Measurements from ENCODE around the gene RASD2.

RASD2 gene

DNA sequence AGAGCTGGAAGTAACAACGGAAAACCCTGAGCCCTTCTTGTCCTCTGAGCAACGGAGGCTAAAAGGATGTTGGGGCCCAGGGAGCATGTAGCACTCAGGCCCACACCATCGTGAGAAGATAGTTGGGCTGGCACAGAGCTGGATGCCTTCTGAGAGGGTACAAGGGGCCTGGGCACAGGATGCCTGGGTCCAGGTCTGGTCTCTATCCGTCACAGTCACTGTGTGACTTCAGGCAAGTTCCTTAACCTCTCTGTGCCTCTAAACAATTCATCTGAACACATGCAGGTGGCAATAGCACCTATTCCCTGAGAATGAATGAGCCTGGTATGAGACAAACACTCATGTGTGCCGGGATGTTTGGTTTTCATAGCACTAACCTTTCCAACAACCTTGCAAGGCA lies 47.3 kb downstream of the RASD2 start:
- no peak for DNase-seq

DNA sequence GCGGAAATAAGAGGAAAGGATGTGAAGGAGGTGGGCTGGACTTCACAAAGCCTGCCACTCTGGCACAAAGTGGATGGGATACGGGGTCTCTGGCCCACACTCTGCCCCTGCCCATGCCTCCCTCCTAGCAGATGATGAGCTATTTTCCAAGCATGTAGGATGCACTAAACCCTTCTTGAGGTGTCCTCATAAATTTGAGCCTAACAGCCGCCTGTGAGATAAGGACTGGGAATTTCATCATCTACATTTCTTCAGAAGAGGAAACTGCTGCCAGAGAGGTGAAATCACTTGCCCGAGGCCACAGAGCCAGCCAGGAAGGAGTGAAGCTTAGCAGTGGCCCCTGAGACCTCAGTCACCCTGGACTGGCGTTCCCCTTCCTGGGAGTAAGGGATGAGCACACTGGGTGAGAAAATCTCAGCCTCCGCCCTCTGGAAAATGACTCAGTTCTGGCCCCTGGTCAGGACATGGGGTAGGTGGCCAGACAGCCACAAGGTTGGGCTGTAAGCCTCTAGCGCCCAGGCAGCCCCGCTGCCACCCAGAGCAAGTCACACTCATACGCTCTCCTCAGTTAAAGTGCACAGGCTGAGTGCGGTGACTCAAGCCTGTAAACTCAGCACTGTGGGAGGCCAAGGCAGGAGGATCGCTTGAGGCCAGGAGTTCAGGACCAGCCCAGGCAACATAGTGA lies 48.6 kb downstream of the RASD2 start:
- no peak for DNase-seq

DNA sequence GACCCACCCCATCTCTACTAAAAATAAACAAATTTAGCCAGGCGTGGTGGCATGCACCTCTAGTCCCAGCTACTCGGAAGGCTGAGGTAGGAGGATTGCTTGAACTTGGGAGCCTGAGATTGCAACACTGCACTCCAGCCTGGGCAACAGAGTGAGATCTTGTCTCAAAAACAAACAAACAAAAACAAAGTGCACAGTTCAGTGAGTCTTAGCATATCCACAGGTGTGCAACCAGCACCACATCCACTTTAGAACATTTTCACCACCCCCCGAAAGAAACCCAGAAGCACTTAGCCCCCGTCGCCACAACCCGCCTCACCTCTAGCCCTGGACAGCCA lies 49.1 kb downstream of the RASD2 start:
- DNase-seq: no peak

DNA sequence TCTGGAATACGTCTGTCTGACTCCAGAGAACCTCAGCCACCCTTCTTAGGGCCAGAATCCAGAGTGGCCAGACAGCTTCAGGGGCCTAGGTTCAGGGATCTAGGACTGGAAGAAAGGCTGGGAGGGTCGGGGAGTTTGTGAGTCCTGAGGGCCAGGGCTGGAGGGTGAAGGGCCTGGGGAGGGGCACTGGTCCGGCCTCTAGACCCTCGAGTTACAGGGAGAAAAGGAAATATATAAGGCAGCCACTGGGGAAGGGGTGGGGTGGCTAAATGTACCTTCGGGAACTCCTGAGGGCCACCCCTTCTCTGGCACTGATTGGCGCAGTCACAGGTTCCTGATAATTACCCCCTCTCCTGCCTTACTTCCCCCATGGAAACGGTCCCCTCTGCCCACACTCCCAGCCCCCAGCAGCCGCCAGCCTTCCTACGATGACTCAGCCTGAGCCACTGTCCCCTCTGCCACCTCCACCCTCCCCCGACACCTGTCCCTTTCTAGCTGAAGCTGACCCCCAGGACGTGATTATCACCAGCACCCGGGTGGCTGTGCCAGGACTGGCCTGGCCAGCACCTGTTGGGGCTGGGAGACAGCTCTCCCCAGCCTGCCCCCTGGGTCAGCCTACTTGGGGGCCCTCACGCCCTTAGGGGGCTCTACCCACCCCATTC lies 50.1 kb downstream of the RASD2 start:
- DNase-seq: no peak

DNA sequence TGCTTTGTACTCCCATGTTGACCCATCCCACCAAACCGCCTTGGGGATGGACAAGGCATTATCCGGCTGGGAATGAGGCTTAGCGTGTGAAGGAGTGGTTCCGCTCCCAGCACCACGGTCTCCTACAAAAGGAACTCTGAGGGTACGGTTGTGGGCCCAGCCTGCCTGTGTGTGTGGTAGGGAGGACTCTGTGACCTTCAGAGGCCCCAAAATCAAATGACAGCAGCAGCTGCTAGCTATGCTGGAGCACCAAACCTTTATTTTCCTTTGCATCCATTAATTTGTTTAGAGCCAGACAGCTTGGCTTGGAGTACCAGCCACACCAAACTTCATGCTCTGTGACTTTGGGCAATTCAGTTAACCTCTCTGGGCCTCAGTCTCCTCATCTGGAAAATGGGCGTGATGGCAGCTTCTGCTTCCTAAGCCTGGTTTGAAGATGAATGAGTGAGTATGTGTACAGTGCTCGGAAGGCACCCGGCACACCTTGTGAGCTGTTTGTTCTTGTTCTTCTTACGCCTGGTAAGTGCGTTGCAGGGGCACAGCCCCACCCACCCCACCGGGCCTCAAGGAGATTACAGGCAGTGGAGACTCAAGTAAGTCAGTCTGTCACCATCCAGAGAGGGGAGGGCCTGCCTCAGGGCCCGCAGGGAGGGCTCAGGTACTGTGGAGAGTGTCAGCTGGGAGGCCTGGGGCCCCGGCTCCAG lies 51.2 kb downstream of the RASD2 start:
- DNase-seq: no peak

DNA sequence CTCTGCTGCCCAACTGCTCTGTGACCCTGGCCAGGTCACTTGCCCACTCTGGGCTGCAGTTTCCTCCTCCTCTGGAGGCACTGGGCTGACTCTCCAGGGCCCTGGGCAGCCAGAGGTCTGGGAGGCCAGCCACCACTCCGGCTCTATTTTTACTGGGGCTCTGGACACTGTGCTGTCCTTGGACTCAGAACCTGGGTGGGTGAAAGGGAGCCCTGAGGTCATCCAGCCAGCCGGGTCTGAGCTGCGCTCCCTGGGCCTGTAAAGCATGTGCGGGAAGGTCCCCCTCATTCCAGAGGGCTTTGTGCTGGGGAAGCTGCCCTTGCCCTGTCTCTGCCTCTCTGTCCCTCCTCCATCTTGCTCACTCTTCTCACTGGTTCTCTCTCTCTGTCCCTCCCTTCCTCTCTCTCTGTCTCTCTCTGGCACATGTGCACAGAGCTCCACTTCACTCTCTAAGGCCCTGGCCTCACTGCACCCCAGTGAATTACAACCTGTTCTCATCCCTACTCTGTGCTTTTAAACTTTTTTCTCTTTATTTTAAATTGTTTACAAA lies 51.9 kb downstream of the RASD2 start:
- no peak for DNase-seq

DNA sequence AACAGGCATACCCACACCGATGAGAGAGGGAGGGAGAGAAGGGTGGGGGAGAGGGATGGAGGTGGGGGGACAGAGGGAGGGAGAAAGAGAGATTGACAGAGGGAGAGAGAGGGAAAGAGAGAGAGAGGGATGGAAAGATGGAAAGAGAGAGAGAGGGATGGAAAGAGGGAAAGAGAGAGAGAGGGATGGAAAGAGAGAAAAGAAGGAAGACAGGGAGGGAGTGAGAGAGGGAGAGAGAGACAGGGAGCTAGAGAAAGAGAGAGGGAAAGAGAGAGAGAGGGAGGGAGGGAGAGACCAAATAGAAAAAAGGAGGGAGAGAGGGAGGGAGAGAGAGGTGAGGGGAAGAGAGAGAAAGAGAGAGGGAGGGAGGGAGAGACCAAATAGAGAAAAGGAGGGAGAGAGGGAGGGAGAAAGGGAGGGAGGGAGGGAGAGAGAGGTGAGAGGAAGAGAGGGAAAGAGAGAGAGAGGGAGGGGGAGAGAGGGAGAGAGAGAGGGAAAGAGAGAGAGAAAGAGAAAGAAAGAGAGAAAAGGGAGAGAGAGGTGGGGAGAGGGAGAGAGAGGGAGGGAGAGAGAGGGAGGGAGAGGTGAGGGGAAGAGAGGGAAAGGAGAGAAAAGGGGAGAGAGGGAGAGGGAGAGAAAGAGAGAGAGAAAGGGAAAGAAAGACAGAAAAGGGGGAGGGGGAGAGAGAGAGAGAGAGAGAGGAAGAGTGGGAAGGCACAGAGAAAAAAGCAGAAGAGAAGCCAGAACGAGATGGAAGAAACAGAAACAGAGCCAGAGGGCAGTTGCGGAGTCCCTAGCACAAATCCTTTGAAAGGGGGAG lies 52.6 kb downstream of the RASD2 start:
- DNase-seq: no peak

DNA sequence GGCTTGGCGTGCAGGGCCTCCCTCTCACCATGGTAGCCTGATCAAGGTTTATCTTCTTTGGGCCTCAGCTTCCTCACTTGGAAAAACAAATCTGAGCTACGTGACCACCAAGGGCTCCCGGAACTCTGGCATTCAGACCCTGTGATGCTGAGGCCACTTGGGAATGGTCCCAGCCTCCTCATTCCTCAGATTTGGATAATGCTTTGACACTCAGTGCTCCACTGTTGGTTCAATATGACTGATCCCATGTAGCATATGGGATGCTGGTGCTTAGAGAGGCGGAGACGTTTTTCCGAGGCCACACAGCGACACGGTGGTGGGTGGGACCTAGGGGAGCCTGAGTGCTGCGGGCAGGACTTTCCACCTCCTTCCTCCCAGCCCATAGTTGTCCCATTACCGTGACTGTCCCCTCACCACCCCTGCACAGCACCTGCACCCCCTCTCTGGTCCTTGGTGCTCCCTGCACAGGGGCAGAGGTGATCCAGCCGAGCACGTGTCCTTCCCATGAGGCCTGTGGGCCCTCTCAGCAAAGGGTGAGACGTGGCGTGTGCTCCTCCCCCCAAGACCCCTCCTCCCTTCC lies 53.4 kb downstream of the RASD2 start:
- DNase-seq: no peak

DNA sequence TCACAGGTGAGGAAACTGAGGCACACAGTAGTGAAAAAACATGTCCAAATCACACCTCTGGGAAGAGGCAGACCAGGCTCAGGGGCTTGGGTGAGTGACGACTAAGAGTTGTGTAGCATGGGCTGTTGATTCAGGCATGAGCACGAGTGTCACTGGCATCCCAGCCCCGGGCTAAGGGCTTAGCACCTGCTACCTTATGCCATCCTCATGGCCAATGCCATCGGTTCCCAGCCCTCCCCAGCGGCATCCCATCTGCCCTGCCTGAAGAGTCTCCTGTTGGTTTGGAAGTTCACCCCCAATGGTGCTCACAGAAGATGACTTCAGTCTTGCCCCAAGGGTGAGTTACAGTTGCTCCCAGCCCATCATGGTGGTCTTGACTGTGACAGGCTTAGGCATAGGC lies 54.1 kb downstream of the RASD2 start:
- no peak for DNase-seq

DNA sequence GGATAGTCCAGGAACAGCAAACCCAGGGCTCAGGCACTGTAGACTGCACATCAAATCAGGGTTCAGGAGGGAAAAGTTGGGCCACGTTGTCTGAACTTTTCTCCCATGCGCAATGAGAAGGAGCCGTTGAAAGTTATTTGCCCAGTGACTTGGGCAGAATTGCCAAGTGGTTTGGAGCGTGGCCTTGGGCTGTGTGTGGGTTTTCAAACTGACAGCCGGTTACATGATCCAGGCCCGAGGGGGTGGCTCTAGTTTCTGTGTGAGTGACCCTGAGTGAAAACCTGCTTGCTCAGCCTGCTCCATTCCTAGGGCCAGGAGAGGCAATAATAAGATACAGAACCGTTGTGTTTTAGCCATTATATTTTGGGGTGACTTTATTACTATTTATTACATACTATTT lies 56.2 kb downstream of the RASD2 start:
- no peak for DNase-seq

DNA sequence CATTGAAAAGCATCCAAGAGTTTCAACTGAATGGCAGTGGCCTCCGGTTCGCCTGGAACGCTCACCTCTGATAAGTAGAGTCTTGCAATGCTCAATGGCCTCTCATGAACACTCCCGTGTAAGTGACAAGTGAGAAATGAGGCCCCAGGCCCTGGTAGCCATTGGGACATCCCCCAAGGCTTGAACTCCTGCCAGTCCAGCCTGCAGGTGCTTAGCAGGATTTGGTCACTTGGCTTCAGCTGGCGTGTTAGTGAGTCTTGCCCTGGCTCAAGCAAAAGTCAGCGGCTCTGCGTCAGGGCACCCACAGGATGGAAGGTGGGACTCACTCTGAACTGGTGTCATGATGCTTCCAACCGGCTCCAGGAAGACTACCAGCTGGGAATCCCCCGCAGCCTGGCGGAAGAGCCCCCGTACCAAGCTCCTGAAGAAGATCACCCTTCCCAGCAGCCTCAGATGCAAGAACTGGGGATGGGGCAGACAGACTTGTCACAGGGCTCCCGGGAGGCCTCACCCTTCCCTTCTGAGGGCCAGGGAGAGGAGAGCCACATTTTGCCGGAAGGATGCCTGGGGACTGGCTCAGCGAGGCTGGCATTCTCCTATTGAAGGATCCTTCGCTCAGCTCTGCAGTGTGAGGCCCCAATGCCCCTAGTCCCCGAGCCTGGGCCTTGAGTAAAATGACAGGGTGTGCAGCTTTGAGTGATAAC lies 57.2 kb downstream of the RASD2 start:
- no peak for DNase-seq

DNA sequence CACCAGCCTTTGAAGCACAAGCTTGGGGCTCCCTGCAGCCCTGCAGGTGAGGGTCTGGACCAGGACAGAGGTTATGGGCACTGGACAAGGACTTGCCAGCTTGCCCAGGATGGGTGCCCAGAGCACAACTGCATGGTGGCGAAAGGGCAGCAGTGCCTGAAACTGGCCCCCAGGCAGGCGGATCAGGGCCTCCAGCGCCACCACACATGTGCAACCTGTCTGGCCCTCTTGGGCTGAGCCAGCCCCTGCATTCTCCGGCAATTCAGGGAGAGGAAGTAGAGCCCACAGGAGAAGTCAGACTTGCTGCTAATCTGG lies 57.7 kb downstream of the RASD2 start:
- DNase-seq: no peak

DNA sequence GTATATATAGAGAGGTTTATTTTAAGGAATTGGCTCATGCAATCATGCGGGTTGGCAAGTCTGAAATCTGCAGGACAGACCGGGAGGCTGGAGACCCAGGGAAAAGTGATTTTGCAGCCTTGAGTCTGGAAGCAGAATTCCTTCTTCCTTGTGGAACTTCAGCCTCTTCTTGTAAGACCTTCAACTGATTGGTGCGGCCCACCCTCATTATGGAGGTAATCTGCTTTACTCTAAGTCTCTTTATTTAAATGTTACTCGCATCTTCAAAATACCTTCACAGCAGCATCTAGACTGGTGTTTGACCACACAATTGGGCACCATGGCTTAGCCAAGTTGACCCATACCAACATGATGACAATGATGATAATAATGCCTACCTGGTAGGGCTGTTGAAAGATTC lies 58.7 kb downstream of the RASD2 start:
- no peak for DNase-seq

DNA sequence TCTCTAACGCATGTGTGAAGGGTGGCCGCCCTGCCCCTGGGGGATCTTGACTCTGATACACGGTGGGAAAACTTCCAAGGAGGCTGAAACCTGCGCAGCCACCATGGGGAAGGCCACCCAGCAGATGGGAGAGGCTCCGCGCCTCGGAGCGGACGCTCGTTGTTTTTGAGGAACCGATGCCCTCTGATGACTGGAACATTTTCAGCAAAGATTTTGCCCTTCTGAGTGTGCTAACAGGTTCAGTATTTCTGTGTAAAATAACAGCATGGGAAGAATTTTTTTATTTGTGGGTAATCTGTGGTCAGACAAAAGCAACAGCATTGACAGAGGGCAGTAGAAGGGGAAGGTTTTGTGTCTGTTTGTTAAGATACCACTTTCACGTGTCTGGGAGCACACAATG lies 59.8 kb downstream of the RASD2 start:
- DNase-seq: no peak

DNA sequence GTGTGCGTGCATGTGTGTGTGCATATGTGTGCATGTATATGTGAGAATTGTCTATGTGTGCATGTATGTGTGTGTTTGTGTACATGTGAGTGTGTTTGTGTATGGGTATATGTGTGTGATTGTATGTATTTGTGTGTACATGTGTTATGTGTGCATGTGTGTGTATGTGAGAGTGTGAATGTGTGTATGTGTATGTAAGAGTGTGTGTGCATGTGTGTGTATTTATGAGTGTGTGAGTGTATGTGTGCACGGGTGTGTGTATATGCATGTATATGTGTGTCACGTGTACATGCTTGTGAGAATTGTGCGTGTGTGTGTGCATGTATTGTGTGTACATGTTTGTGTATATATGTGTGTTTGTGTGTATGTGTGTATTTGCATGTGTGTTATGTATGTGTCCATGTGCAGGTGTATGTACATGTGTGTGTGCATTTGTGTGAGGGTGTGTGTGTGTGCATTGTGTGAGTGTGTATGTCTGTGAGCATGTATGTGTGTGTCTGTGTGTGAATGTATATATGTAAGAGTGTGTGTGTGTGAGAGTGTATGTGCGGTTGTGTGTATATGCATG lies 60.5 kb downstream of the RASD2 start:
- DNase-seq: no peak

DNA sequence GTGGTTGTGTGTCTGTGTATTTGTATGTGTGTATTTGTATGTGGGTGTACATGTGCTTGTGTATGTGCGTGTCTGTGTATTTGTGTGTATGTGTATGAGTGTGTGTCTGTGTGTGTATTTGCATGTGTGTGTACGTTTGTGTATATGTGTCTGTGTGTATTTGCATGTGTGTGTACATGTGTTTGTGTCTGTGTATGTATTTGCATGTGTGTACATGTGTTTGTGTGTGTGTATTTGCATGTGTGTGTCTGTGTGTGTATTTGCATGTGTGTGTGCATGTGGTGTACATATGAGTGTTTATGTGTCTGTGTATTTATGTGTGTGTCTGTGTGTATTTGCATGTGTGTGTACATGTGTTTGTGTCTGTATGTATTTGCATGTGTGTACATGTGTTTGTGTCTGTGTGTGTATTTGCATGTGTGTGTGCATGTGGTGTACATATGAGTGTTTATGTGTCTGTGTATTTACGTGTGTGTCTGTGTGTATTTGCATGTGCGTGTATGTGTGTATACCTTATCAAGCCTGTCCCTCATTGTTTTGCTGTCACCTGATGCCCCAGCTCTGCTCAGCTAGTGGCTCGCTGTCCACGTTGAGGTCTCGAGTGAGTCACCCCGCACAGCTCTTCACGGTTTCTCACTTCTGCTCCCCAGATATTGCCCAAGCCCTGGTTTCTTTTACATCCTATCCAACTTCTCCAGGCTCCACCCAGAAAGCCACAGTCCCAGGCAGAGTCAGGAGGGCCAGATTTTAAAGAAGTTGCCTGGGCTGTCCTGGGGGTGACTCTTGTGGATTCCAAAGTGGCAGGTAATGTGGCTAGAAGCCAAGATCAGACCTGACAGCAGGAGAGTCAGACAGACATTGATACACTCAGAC lies 61.3 kb downstream of the RASD2 start:
- no peak for DNase-seq
